OCI-LY7 (cell line): Measurements from ENCODE around the gene OLA1.

Experiments used
- CTCF ChIP-seq: fragments of 200-600 bp; sonication (generic); conservative IDR thresholded peaks from 2 replicates; pipeline ENCODE4 v1.5.1; 2014; ENCODE audit warnings: mild to moderate bottlenecking, antibody characterized with exemption, low read length, moderate library complexity, mixed read lengths
- EZH2phosphoT487 ChIP-seq: fragments of 200-600 bp; sonication (generic); IDR thresholded peaks from 2 replicates; pipeline ENCODE4 v1.6.1; 2018; ENCODE audit warnings: low read depth, borderline replicate concordance, mild to moderate bottlenecking, mixed run types, antibody characterized with exemption, low read length, moderate library complexity, mixed read lengths

GRCh38 chr2:174180165-174180724 is 68.1 kb downstream of the OLA1 start:
- 0 out of 2 replicates have a peak, but pooled peaks have one; percentile 27 for TF ChIP-seq CTCF
- TF ChIP-seq EZH2phosphoT487, result no peak
